Neural cell (in vitro differentiated cells): Measurements from ENCODE around the gene HAAO.

Experiments
- CTCF ChIP-seq: fragments of 450-650 bp; IDR thresholded peaks from 2 replicates; pipeline ENCODE4 v1.5.1; 2014; ENCODE audit warnings: antibody characterized with exemption, mild to moderate bottlenecking, moderate library complexity; ENCODE audit not compliant: poor library complexity, severe bottlenecking
- EP300 ChIP-seq: fragments of 450-650 bp; conservative IDR thresholded peaks from 2 replicates; pipeline ENCODE4 v1.6.1; 2014; ENCODE audit warnings: antibody characterized with exemption, mild to moderate bottlenecking, moderate library complexity; ENCODE audit not compliant: poor library complexity, severe bottlenecking
- EZH2 ChIP-seq: fragments of 200-600, 300-800 bp; shearing (Covaris generic), sonication (generic); IDR thresholded peaks from 2 replicates; pipeline ENCODE4 v1.6.1; 2014; ENCODE audit warnings: antibody characterized with exemption, low read length, borderline replicate concordance, mild to moderate bottlenecking; ENCODE audit not compliant: insufficient read depth, poor library complexity, severe bottlenecking
- POLR2AphosphoS5 ChIP-seq: IDR thresholded peaks from 2 replicates; pipeline ENCODE4 v1.6.1; 2012
- RAD21 ChIP-seq: fragments of 450-650 bp; conservative IDR thresholded peaks from 2 replicates; pipeline ENCODE4 v1.6.1; 2014; ENCODE audit warnings: antibody characterized with exemption, mild to moderate bottlenecking, moderate library complexity
- REST ChIP-seq: IDR thresholded peaks from 2 replicates; pipeline ENCODE4 v1.6.1; 2012; ENCODE audit warnings: borderline replicate concordance
- SMC3 ChIP-seq: fragments of 450-650 bp; conservative IDR thresholded peaks from 2 replicates; pipeline ENCODE4 v1.6.1; 2014; ENCODE audit warnings: antibody characterized with exemption, mild to moderate bottlenecking, moderate library complexity; ENCODE audit not compliant: poor library complexity
- TAF1 ChIP-seq: IDR thresholded peaks from 2 replicates; pipeline ENCODE4 v1.6.1; 2012; ENCODE audit warnings: low read depth

GRCh38 chr2:42725657-42726056 lies 66.7 kb downstream of the HAAO start:
- no peak for TF ChIP-seq POLR2AphosphoS5
- TF ChIP-seq CTCF: no peak
- TF ChIP-seq EP300: no peak
- TF ChIP-seq TAF1: no peak
- TF ChIP-seq EZH2: no peak
- TF ChIP-seq REST: no peak
- TF ChIP-seq RAD21: no peak
- no peak for TF ChIP-seq SMC3
